ENCODE measurements around the gene RASSF7.

- no peak for TF ChIP-seq PATZ1 (tag by site-specific recombination; IDR thresholded peaks at IDR 0.05)
- no peak for TF ChIP-seq ZNF37A (tag by site-specific recombination; IDR thresholded peaks at IDR 0.05)
- no peak for TF ChIP-seq REST (tag by site-specific recombination; IDR thresholded peaks at IDR 0.05)
- TF ChIP-seq GLI2 (tag by site-specific recombination; IDR thresholded peaks at IDR 0.05; ENCODE audit: borderline replicate concordance, low read depth), result no peak
- TF ChIP-seq GLI4 (tag by site-specific recombination; IDR thresholded peaks at IDR 0.05), result no peak
- no peak for TF ChIP-seq CTCF (tag by site-specific recombination; IDR thresholded peaks at IDR 0.05)
These were observed 21.0 kb downstream of the RASSF7 start for GRCh38 chr11:581752-582151.

Measured in HEK293 (cell line).